Right lobe of liver (tissue), 6 donors: ENCODE data around the gene RIBC2. TPM values are rescaled to one million over a fixed set of nuclear protein-coding genes. Genes with fewer than 3 reads are reported as not detected.
"Not testable (repeated sequence)": the region's sequence is repeated elsewhere in the genome, so short reads cannot be mapped to it uniquely, and the experiment has no call there.

ENCODE experiments used
- ATAC-seq, 4 donors: fragments of 200-7000 bp; cut with Tn5 transposase; one replicate each; pipeline ENCODE4 v1.9.1; 2020; ENCODE audit warnings: mild to moderate bottlenecking in 4 of 4, moderate library complexity in 4 of 4
- DNase-seq, 3 donors: peaks; one replicate each; pipeline ENCODE4 v3.0.0-alpha.2; 2020
- H3K27ac ChIP-seq, 3 donors: fragments of 200-600 bp; one replicate each; pipeline ENCODE4 v1.8.0; 2022
- H3K27me3 ChIP-seq, 2 donors: fragments of 200-600 bp; one replicate each; pipeline ENCODE4 v1.8.0; 2022
- H3K36me3 ChIP-seq, 4 donors: fragments of 200-600 bp; sonication (generic) in 1 of 4; one replicate each; pipeline versions ENCODE4 v1.5.1 to v1.8.0; 2017 to 2022; ENCODE audit warnings: control low read depth in 1 of 4
- H3K4me1 ChIP-seq, 4 donors: fragments of 200-600 bp; sonication (generic) in 1 of 4; one replicate each; pipeline versions ENCODE4 v1.5.1 to v1.8.0; 2017 to 2022; ENCODE audit warnings: control low read depth in 1 of 4
- H3K4me3 ChIP-seq, 3 donors: fragments of 200-600 bp; one replicate each; pipeline ENCODE4 v1.8.0; 2022
- H3K9me3 ChIP-seq, 4 donors: fragments of 200-600 bp; sonication (generic) in 1 of 4; one replicate each; pipeline versions ENCODE4 v1.5.1 to v1.8.0; 2017 to 2022; ENCODE audit warnings: control low read depth in 1 of 4
- POLR2A ChIP-seq: fragments of 450-650 bp; IDR thresholded peaks from one replicate; pipeline ENCODE4 v1.6.1; 2017; ENCODE audit warnings: antibody characterized with exemption, mild to moderate bottlenecking
- WGBS: methylation state at CpG from one replicate; pipeline ENCODE4 v1.1.6; 2018; ENCODE audit warnings: low coverage, low lambda C conversion rate; ENCODE audit not compliant: insufficient coverage; ENCODE audit errors: missing lambda C conversion rate; 5-methylcytosine and 5-hydroxymethylcytosine counted together
- intact Hi-C, 2 donors: fragments of 100-400 bp; cut with DNase I; formaldehyde crosslinking; loops; one replicate each; pipeline versions ENCODE4 v1.11.2 to v1.14.1; 2022
- total RNA-seq, 6 experiments: library from RNA; depleted of rRNA in 2 of 6; stranded (reverse); fragments of >200 nt in 2 of 6; fragmentation: NEBNext Ultra II Directional in 3 of 6; extraction: Animal tissue kit (Norgen Biotek cat#: 25700) in 3 of 6; gene quantifications; one replicate each; pipeline versions ENCODE4 v1.1.0 to v1.2.4, GENCODE V29; 2016 to 2023
- TF ChIP-seq, protein P1 (sequence below), 4 donors: fragments of 200-600 bp in 3 of 4; fragments of 450-650 bp in 1 of 4; IDR thresholded peaks; one replicate each; pipeline versions ENCODE4 v1.5.1 to v1.8.0; 2016 to 2022; ENCODE audit warnings: antibody characterized with exemption in 4 of 4, mild to moderate bottlenecking in 2 of 4
- donor health status: DM: no; HTN: yes; CAD: no.
- donor health status: DM: no; HTN: no; CAD: no.
- donor health status: DM: no; HTN: no; CAD: no.
- donor health status: DM: no; HTN: yes; CAD: no.
- donor health status: DM: no; HTN: yes; CAD: no.

The RIBC2 gene
- total RNA-seq, 6 experiments from 2014 or later = 0.18 to 0.87 TPM; not detected in 4

DNA sequence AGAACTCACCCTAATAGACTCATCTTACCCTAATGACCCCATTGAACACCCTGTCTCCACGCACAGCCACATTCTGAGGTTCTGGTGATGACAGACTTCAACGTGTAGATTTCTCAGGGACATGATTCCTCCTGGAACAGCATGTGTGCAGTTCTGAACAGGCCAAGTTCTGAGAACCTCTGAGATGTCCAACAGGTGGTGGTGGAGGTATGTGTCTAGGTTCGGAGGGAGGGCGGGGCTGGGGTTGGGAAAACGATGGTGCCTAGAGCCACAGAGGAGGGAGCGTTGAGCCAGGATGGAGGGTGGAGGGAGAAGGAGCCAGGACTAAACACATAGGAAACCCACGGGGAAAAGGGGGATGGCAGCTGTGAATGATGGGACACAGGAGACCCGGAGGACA lies 45.7 kb downstream of the RIBC2 start:
- Histone ChIP-seq H3K27me3 (no peaks in the 10 kb centered on the region), H3K4me1 (no peaks in the 10 kb centered on the region), H3K9me3 (no peaks in the 10 kb centered on the region), H3K36me3 (no peaks in the 10 kb centered on the region), H3K27ac (no peak overlapping the region), H3K4me3 (no peak overlapping the region)
- ATAC-seq = no peak
- TF ChIP-seq POLR2A = no peak
- TF ChIP-seq, protein P1, sequence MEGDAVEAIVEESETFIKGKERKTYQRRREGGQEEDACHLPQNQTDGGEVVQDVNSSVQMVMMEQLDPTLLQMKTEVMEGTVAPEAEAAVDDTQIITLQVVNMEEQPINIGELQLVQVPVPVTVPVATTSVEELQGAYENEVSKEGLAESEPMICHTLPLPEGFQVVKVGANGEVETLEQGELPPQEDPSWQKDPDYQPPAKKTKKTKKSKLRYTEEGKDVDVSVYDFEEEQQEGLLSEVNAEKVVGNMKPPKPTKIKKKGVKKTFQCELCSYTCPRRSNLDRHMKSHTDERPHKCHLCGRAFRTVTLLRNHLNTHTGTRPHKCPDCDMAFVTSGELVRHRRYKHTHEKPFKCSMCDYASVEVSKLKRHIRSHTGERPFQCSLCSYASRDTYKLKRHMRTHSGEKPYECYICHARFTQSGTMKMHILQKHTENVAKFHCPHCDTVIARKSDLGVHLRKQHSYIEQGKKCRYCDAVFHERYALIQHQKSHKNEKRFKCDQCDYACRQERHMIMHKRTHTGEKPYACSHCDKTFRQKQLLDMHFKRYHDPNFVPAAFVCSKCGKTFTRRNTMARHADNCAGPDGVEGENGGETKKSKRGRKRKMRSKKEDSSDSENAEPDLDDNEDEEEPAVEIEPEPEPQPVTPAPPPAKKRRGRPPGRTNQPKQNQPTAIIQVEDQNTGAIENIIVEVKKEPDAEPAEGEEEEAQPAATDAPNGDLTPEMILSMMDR (IDR thresholded peaks at IDR 0.05) = no peak
- WGBS = 78% methylated on average over 6 of the region's 8 CpGs
- no peak for DNase-seq
- intact Hi-C loops = no loop called here

DNA sequence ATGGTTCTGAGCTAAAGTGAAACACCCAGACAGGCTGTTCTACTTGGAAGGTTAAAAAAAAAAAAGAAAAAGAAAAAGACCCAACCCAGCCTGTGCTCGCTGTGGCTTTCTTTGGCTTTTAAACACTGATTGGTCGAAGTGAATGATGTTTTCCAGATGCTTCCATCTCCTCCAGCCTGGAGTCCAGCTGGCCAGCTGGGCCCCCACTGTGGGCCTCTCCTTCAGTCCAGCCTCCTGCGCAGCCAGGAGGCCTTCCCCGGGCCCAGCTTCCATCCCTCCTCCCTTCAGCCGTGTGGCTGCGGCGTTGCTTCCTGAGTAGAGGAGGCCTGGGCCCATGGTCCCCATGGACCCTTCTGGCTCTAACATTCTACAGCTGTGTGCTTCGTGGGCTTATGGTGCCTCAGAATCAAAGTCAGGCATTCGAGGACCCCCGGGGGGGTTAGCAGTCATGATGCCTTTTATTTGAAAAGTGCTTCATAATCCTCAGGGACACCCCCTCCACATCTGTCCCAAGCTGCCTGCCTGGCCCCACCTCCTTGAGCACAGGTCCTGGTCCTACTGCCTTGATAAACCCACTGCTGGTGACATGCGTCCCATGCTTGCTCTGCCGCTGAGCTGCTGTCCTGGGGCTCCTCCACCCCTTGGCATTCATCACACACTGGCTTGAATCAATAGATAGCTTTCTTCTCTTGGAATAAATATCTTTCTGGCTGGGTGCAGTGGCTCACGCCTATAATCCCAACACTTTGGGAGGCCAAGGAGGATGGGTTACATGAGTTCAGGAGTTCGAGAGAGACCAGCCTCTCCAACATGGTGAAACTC lies 47.0 kb downstream of the RIBC2 start:
- H3K9me3 ChIP-seq = no peaks in the 10 kb centered on the region
- H3K36me3 ChIP-seq = no peaks in the 10 kb centered on the region
- DNase-seq (no peak), ATAC-seq (peak in 1 of 4 donors; percentile 19)
- no peak overlapping the region for H3K27ac ChIP-seq
- intact Hi-C loops = no loop called here
- TF ChIP-seq POLR2A = no peak
- TF ChIP-seq, protein P1 (IDR thresholded peaks at IDR 0.05) = no peak
- H3K4me1 ChIP-seq = no peaks in the 10 kb centered on the region
- 62% methylated on average over 8 of the region's 14 CpGs for WGBS
- H3K4me3 ChIP-seq = no peak overlapping the region
- H3K27me3 ChIP-seq = no peaks in the 10 kb centered on the region

DNA sequence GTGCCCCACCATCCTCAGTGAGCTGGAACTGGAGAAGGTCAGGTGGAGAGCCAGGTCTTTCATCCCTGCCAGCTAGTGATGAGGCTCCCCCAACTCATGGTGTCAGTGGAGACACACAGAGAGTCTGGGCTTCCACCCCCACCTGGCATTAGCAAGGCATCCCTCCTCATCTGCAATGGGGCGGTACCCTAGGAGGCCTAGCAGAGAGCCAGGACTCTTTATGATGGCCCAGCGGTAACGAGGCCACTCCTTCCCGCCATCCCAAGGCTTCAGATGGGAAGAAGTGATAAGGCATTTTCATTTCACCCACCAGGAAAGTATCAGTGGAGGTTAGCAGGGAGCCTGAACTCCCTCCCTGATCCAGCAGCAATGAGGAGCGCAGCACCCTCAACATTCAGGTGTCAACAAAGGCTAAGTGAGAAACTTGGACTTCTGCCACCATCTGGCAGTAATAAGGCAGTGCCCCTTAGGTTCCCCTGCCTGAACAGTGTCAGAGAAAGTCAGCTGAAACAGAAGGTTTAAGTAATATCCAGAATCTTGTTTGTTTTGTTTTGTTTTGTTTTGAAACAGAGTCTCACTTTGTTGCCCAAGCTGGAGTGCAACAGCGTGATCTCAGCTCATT lies 48.7 kb downstream of the RIBC2 start:
- 100% methylated on average over 1 of the region's 6 CpGs for WGBS
- Histone ChIP-seq H3K4me1 (no peaks in the 10 kb centered on the region), H3K4me3 (no peak overlapping the region), H3K9me3 (no peaks in the 10 kb centered on the region), H3K27ac (no peak overlapping the region), H3K27me3 (no peaks in the 10 kb centered on the region), H3K36me3 (no peaks in the 10 kb centered on the region)
- no peak for DNase-seq
- intact Hi-C loops = no loop called here
- ATAC-seq = no peak
- TF ChIP-seq, protein P1 (IDR thresholded peaks at IDR 0.05) = no peak
- TF ChIP-seq POLR2A = no peak

DNA sequence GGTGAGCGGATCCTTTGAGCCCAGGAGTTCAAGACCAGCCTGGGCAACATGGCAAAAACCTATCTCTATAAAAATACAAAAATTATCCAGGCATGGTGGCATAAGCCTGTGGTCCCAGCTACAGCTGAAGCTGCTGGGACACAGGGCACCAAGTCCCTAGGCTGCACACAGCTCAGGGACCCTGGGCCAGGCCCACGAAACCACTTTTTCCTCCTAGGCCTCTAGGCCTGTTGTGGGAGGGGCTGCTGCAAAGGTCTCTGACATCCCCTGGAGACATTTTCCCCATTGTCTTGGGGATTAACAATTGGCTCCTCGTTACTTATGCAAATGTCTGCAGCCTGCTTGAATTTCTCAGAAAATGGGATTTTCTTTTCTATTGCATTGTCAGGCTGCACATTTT lies 50.2 kb downstream of the RIBC2 start:
- WGBS = 78% methylated on average over 2 of the region's 3 CpGs
- H3K4me3 ChIP-seq, H3K9me3 ChIP-seq, intact Hi-C loops, H3K4me1 ChIP-seq, H3K36me3 ChIP-seq, H3K27me3 ChIP-seq, H3K27ac ChIP-seq, ATAC-seq, DNase-seq: not testable (repeated sequence)

- Histone ChIP-seq H3K36me3 (no peaks in the 10 kb centered on the region), H3K9me3 (no peaks in the 10 kb centered on the region), H3K27me3 (no peaks in the 10 kb centered on the region), H3K27ac (no peak overlapping the region), H3K4me1 (no peaks in the 10 kb centered on the region), H3K4me3 (no peak overlapping the region)
- intact Hi-C loops = no loop called here
- DNase-seq = no peak
- 63% methylated on average over 3 of the region's 3 CpGs for WGBS
- TF ChIP-seq POLR2A = no peak
- ATAC-seq = no peak
Measured at GRCh38 chr22:45465633-45466032, 52.1 kb downstream of the RIBC2 start.
